ENCODE data around the gene LY9.

LY9 gene

DNA sequence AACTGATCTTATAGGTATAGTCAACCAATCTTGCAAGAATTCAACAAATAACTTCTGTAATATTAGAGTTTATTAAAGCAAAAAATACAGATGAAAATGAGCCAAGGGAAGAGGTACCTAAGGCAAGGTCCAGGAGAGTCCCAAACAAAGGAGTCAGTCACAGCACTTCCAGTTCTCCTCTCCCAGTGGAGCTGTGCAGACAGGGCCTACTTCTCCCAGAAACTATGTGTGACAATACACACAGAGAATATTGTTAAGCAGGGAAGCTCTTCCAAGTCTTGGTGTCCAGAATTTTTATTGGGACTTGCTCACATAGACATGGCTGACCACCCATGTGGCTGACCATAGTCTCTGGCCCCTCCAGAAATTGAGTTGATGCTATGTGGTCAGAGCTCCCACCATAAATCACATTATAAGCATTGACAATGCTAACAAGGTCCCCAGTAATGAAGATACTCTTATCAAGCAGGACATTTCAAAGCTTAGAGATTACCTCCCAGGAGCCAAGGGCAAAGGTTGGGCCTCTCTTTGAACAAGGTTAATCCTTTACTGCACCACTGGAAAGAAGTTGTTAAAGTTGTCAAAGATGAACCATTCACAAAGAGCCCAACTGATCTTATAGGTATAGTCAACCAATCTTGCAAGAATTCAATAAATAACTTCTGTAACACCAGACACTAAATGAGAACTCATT, 70.2 kb downstream of the LY9 start:
- no peak for DNase-seq

DNA sequence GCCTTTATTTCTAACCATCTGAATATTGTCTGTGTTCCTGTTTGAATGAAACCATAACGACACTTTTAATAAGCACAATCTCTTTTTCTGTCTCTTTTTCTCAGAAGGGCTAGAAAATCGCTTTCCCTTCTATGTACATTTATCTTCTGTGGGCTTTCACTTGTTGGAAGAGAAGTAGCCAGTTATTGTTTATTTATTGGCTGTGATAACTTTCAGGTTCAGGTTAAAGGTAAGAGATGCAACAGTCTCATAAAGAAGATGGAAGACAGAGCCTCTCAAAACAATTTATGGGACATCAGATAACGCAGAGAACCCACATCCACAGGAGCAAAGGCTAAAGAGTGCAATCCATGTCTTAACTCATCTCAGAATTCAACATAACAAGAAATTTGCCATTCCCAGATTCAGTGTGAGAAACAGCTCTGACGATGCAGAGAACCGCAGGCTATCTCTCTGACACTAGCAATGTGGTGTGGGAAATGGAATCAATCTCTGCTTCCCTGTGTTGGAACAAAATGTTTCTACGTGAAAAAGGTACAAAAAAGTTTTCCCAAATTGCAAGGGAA, 70.8 kb downstream of the LY9 start:
- no peak for DNase-seq

DNA sequence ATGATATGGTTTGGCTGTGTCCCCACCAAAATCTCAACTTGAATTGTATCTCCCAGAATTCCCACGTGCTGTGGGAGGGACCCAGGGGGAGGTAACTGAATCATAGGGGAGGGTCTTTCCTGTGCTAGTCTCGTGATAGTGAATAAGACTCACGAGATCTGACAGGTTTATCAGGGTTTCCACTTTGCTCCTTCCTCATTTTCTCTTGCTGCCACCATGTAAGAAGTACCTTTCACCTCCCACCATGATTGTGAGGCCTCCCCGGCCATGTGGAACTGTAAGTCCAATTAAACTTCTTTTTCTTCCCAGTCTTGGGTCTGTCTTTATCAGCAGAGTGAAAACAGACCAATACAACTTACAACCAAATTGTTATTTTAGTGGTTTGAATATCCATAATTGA, 71.7 kb downstream of the LY9 start:
- peak in 2 of 4 experiments; percentile 26 to 41 for DNase-seq

DNA sequence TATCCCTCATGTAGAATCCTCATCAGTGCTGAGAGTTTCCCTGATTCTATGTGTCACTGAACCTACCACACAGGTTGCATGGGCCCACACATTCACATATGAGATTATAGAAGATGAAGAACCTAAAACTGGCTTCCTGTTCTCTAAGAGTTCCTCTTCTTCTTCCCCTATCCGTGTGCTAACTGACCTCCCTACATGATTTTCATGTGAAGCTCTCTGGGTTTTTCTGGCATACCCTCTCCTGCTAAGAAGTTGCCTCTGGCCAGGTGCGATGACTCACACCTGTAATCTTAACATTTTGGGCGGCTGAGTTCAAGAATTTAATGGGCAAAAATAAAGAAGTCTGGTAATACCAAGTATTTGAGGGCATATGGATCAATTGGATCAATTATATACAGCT, 72.2 kb downstream of the LY9 start:
- peak in 3 of 4 experiments; percentile 35 to 67 (median 60) for DNase-seq

DNA sequence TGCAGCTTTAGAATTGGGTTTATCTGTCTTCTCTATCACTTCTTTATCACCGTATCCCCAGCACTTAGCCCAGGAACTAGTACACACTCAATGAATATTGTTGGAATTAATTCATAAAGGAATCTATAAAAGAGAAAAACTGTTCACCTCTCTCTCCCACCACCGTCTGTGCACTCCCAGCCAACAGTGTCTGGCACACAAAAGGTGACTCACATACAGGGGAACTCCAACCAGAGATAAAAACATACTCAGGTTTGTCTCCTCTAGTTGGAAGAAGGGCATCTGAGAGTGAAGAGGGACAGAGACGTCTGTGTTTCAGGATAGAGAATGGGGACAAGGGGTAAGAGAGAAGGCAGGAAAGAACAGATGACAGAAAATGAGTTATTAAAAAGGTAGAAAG, 79.0 kb downstream of the LY9 start:
- no peak for DNase-seq

DNA sequence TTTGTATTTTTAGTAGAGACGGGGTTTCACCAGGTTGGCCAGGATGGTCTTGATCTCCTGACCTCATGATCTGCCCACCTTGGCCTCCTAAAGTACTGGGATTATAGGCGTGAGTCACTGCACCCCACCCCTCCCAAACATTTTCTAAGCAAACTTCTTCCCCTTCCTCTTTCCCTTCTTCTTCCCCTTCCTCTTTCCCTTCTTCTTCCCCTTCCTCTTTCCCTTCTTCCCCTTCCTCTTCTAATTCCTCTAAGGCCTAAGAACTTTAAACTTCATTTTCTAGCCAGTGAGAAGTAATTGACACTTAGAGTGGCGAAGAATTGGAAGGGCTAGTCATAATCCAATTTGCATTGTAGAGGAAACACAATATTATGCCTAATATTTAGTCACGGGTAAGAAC, 79.6 kb downstream of the LY9 start:
- peak in 2 of 4 experiments; percentile 45 to 46 for DNase-seq

DNA sequence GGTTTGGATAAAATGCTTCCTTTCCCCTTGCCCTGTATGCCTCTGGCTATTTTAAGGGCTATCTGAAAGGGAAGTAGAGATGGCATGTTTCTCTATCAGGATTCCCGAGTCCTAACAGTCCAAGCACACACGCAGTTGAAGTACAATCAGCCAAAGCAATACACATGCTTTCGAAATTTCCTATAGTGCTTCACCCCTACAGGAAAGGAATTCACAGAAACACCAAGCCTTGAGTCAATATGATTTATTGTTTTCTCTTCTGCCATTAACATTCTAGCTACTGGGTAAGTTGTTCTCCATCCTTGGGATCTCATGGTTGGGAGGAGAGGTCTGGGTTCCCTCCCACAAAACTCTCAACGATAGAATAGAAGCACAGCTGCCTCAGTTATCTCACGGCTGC, 80.3 kb downstream of the LY9 start:
- DNase-seq = peak in 3 of 4 experiments; percentile 21 to 40 (median 32)

DNA sequence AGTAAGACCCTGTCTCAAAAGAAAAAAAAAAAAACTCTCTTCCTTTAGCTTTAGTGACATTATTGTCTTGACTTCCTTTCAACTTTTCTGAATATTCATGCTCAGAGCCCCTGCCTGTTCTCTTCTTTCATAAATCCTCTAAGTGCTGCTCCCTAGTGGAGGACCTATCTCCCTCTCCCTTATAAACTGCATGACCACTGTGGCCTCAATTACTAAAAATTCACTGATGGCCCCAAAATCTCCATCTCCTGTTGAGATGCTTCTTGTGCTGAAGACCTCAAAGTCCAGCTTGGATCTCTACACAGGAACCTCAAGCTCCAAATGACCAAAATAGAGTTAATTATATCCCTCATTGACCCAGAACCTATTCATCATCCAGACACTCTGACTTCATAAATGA, 81.2 kb downstream of the LY9 start:
- DNase-seq = peak in 1 of 4 experiments; percentile 23

All from suppressor macrophage (primary cell).